Activated CD4-positive, alpha-beta T cell treated with anti-CD3 and anti-CD28 coated beads for 48 hours (primary cell): Measurements from ENCODE around the gene GMDS.

Experiments
- DNase-seq: peaks from one replicate; pipeline ENCODE4 v3.0.0-alpha.2; 2020

The GMDS gene

DNA sequence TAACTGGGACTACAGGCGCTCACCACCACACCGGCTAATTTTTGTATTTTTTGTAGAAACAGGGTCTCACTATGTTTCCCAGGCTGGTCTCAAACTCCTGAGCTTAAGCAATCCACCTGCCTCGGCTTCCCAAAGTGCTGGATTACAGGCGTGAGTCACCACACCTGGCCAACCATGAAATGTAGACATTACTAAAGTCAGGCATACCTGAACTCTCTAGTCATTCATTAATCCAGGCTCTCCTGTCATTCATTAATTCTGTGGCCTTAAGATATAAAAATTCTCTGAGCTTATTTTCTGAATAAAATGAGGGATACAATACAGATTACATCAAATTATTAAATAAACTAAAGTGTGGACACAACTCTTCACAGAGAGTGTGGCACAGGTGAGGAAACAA lies 159.7 kb downstream of the GMDS start:
- no peak for DNase-seq

DNA sequence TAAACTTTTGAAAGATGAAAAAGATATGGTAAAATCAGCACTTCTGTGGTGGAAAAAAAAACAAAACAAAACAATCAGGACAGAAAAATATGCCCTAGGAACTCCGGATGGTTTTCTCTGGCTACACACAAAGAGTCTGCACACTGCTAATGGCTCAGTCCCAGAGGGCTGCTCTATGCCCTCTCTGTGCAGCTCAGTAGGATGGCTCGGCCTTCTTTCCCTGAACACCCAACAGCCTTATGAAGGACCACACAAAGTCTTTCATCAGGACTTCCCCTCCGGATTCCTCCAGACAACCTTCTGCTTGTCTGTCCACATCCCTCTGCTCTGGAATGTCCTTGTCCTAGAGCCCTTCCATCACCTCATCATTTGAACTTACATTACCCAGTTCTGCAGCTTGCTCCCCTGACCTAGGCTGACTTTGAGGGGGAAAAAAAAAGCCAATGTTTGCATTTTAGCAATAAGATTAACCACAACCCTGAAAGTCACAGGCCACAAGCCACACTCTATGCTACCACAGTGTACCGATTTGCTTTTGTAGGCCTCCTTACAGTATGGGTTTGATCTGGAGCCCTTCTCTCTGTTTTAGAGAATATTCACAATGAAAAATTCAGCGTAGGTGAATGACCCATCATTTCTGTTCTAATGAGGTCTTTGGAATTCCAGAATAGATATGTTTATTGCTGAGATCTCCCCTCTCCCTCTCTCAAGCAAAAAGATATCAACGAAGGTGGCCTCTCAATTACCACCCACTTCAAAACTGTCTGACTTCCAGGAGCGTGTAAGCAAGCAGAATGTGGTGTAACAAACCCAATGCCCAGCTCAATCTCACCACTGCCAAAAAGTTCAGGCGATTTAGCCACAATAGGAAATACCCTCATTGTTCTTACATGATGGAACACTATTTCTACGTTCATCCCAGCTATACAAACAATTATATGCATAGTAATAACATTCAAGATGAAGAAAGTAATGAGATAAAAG lies 164.0 kb downstream of the GMDS start:
- peak; percentile 27 for DNase-seq

DNA sequence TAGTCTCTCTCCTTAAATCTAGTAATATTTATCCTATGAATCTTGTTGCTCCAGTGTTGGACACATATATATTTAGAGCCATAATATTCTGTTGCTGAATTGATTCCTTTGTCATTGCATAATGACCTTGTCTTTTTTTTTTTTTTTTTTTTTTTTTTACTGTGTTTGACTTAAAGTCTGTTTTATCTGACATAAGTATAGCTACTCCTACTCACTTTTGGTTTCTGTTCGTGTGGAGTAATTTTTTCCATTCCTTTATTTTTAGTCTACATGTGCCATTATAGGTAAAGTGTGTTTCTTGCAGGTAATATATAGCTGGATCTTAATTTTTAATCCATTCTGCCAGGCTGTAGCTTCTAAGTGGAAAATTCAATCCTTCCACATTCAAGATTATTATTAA lies 166.5 kb downstream of the GMDS start:
- no peak for DNase-seq

DNA sequence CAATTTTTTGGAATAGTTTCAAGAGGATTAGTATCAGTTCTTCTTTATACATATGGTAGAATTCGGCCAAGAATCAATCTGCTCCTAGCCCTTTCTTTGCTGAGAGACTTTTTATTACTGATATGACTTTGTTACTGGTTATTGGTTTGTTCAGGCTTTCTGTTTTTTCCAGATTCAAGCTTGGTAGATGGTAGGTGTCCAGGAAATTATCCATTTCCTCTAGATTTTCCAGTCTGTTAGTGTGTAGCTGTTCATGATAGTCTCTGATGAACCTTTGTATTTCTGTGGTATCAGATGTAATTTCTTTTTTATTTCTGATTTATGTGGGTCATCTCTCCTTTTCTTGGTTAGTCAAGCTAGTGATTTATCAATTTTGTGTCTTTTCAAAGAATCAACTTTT lies 167.6 kb downstream of the GMDS start:
- DNase-seq, result no peak

DNA sequence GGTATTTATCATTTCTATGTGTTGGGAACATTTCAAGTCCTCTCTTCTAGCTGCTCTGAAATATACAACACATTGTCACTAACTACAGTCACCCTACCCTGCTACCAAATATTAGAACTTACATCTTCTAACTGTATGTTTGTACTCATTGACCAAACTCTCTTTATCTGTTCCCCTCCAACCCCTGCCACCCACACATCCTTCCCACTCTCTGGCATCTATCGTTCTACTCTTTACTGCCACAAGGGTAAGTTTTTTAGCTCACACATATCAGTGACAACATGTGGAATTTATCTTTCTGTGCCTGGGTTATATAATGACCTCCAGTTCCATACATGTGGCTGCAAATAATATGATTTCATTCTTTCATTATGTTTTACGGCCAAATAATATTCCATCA lies 171.9 kb downstream of the GMDS start:
- no peak for DNase-seq

DNA sequence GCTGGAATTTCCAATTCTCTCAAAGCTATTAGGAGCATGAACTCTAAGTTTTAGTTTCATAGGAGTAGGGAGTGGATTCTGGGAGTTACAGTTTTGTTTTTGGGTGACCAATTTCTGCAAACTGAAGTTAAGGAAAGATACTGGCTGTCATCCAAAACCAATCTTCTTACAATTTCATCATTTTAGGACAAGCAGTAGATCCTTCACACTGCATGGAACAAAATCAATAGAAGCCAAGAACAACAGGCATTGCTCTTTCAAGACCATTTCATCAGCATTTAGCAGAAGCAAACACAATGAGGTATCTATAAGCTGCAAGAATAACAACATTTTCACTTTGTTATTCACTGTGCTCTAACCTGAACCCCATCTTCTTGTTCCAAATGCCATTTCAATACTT lies 173.0 kb downstream of the GMDS start:
- no peak for DNase-seq

DNA sequence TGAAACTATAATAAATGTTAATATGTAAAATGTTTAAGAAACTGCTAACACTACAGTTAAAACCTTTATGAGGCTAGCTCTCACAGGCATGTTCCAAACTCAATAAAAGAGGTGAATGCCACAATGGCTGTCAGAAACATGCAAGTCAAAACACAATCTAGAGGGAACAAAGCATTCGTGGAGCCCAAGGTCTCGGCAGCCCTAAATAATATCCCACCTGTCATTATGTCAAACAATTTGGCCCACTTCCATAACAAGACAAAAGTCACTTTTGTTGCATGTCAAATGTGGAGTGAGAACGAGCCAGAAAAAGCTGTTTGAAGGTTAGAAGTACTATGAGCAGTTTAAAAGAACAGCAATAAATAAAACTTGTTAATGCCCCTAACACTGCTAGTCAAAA lies 181.9 kb downstream of the GMDS start:
- no peak for DNase-seq

DNA sequence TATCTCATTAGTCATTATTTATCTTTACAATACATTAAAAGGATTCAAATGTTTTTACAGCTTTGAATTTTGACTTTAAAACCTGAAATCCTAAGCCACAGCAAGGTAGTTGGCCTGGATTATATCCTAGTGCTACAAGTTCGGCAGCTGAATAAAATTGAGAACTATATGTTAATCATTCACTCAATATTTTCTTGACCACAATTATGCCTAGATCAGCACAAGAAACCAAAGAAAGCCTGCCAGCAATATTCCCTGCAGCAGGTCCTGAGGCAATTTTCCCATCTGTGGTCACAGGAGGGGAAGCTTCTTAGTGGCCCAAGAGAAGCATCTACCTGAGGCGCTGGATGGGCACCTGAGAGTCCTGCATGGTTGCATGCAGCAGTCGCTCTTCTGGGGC lies 183.5 kb downstream of the GMDS start:
- no peak for DNase-seq

DNA sequence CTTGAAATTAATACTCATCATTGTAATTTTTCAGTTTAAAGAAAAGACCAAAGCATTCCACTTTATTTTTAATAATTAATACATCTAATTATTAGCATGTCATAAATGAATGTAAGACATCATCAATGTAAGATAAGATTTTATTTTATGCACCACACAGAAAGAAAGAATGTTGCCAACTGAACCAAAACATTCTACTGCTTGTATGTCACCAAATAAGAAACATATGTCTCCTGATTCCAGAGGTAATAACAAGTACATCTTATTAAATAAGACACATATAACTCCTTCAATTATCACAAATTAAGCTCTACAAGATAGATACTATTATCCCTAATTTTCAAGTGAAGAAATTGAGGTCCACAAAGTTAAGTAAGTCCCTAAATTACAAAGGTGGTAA lies 189.5 kb downstream of the GMDS start:
- no peak for DNase-seq

DNA sequence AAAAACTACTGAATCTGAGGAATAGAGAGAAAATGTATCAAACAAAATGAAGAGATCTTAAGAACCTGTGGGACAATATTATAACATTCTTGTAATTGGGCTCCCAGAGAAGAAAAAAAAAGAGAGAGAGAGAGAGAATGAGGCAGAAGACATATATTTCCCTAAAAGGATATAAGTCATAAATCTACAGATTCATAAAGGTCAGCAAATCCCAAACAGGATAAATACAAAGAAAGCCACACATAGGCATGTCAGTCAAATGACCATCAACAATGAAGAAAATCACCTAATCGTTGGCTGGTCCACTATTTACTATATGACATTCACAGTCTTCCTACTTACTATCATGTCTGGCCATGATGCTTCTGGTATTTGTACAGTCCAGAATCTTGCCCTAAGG lies 190.3 kb downstream of the GMDS start:
- no peak for DNase-seq

DNA sequence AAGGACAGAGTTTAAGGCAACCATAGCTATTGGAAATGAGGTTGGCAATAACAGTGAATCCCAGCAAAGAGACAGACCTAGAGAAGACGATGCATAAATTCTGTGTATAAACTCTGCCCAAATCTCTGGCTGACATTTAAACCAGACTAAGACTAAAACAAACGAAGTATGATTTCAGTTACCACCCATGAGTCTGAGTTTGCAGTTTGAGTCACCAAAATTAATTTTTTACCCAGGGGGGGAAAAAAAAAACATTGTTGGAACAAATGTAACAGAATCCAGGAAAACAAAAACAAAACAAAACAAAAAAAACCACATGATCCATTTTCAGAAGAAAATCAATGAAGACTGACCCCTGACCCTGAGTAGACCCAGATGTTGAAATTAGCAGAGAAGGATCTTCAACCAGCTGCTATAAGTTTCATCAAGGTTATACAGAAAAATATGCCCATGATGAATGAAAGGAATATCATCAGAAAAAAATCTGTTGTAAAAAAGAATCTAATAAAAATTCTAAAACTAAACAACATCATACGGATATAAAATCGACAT lies 190.8 kb downstream of the GMDS start:
- DNase-seq, result no peak

DNA sequence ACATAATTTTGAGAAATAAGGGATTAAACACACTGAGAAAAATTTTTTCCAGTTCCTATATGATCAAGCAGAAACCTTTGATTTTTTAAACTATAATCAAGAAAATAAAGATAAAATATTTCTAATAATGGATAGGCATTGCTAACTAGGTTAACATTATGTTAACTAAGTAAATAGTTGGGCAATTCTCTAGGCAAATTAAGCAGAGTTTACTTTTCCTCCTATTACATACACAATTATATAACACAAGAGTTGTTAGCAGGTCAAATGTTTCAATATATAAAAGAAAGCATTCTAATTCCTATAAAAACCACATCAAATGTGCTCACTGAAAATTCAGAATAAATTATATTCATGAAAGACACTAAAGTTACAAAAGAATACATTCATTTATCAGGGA lies 191.7 kb downstream of the GMDS start:
- DNase-seq, result no peak

DNA sequence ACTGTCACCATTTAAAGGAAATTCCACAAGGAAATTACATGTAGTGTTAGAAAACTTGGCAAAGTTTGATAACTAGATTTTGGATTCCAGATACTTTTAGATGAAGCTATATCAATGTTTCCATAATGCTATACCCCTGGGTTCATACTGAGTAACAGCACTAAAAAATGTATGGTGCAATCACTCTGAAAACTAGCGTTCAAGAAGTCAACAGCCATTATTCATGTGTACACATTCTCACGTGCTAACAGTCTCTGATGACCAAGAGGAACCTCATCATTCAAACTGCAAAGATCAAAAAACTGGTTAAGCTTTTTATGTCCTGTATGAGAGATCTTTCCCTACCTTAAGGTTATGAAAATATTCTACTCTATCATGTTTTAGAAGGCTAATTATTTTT lies 197.6 kb downstream of the GMDS start:
- DNase-seq, result no peak

DNA sequence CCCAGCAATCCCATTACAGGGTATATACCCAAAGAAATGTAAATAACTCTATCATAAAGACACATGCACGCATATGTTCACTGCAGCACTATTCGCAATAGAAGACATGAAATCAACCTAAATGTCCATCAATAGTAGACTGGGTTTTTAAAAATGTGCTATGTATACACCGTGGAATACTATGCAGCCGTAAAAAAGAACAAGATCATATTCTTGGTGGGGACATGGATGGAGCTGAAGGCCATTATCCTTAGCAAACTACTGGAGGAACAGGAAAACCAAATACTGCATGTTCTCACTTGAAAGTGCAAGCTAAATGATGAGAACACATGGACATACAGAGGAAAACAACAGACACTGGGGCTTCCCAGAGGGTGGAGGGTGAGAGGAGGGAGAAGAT lies 201.2 kb downstream of the GMDS start:
- no peak for DNase-seq

DNA sequence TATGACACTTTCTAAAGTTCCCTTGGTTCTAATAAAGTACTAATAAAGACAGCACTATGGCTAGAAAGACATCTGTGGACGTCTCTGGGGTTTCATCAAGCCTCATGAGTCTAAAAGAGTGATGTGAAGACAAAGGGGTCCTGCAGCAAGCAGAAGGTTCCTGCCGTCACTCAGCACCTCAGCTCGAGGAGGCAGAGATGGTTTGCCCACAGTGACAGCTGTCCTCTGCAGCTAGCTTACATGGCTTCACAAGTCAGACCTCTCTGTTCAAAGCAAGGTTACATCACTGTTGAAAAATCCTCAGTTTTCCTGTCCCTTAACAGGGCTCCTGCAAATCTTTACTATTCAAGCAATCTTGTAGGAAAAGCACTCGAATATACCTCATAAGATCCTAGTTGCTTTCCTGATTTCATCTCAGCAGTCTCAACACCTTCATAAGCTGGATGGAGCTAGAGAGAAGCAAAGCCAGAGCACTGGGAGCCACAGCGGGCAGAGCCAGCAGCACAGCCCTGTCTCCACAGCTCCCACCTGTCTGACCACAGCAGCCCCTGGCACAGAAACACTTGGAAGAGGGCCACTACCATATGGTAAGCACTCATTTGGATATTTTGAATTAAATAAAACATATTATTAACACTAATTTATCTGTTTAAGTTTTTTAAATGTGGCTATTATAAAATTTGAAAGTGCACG lies 202.3 kb downstream of the GMDS start:
- DNase-seq, result no peak

DNA sequence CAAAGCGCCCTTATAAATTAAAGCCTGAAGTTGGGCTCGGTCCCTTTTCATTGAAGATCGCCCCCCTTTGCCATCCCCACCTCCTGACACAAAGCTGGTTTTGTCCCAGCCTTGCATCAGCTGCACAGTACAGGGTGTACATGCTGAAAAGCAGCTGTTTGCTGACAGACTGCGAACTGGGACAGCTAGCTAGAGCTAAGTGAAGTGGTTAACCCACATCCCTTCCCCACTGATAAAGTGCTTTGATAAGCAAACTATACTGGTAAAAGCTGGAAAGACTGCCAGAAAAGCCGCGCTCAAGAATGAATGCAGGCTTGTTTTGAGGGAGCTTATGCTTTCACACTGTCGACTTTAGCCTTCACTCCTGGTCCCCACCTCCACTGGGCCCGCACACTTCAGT lies 207.3 kb downstream of the GMDS start:
- DNase-seq, result peak; percentile 17

DNA sequence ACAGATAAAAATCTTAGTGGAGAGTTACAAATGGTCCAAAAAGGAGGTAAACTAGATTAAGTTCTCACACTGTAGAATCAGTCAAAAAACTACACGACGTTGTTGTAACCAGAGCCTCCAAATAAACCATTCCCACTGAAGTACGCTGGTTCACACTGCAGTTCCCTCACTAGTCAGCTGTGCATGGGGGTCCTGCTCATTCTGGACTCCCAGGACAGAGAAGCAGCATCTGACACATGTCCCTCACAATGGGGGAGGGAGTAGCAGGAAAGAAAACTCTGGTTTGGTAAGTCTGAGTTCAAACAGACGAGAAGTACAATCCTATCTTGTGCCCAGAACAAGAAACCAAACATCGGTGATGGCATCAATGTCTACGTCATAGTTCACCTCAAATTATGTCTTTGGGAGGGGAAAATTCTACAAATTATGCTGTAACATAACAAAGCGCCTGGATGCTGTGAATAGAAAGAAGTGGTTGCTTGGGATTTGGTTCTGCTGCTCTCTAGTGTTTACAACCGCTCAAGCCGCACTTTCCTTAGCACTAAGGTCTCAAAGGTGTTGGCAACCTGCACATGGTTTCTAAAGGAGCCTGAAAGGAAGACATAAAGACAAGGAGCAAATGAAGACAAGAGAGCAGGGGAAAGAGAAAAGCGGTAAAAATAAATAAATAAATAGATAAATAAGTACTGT lies 208.0 kb downstream of the GMDS start:
- DNase-seq, result no peak

DNA sequence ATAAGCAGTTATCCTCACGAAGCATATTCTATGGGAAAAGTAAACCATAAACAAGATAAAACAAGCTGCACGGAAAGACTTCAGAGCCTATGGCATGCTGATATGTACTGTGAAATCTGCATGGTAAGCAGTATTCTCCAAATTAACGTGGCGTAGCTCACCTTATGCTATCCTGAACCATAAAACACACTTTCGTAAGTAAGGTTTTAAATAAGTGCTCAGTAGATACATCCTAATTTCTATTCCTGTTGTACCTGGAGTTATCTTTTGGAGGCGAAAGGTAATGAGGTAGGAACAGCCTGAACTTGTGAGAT lies 208.7 kb downstream of the GMDS start:
- DNase-seq, result no peak

DNA sequence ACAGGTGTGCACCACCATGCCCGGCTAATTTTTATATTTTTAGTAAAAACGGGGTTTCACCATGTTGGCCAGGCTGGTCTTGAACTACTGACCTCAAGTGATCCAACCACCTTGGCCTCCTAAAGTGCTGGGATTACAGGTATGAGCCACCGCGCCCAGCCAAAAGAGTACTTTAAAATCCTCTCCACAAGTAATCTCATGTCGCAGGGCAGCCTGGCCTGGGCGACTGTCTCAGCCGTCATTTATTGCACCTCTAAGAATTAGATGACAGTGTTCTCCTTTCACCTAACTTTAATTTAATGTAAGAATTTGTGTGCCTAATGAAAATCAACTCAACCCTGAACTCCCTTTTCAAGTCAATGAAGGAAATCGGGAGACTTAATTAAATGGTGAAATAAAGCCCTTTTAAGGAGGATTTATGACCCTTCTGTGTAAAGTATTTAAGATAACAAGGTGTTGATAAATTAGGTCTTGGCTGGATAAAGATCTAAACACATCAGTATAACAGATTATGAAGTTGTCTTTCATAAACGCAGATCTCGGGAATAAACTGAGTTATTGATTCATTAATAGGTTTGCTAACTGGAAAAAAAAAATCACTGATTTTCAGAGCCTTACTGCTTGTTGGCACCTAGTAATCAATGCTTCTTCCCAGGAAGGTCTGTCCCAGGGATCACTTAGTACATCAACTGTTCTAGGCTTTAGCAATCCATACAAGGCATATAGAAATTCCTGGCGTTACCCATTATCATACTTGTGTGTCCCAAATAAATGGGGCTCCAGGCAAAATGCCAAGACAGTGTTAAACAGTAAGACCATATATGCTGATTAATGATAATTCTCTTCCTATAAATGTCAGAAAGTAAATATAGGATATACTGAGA lies 209.3 kb downstream of the GMDS start:
- DNase-seq, result no peak

DNA sequence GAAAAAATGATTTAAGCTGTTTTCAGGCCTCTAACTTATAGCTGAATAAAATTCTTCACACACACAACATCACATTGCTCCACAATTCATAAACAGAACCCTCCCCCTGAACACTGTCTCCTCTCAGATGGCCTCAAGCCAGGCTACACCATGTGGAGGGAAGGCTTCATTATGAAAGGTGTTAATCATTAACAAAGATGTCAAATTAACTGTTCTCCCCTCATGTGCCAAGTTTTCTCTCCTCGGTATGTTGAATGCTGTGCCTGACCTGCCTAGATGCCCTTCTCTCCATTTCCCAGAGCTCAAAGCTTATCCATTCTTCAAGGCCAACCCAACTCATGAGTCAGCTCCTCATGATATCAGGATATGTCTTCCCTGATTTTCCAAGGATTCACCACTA lies 210.4 kb downstream of the GMDS start:
- DNase-seq, result no peak

DNA sequence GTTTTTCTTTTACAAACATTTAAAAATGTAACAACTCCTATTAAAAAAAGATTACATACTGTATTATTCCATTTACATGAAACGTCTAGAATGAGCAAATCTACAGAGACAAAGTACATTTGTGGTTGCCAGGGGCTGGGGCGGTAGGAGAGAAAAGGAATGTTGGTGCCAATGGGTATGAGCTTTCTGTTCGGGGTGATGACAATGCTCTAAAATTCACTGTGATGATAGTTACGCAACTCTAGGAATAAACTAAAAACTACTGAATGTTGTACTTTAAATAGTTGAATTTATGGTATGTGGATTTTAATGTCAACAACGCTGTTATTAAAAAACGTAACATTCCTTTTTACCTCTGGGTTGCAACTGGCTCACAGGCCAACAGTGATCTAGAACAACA lies 211.1 kb downstream of the GMDS start:
- DNase-seq, result no peak

DNA sequence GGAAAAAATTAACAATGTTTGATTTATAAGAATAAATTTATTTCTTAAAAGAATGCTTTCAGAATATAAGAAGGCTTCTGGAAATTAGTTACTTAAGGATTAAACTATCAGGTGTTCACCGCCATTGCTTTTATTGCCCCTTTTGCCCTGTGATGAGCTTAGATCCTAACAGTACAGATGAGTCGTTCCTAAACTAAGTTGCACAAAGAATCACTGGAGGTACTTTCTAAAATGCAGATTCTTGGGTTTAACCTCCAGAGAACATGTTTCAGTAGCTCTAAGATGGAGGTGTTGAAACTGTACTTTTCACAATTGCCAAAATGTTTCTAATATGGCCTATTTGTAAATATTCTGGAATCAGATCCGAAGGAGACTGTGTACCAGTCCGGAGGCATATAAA lies 211.9 kb downstream of the GMDS start:
- no peak for DNase-seq
